HepG2 (cell line): Measurements from ENCODE around the gene P2RX5. TPM values are rescaled to one million over a fixed set of nuclear protein-coding genes. Genes with fewer than 3 reads are reported as not detected.

Experiments
- FOXK1 ChIP-seq: sonication (generic); formaldehyde crosslinking; IDR thresholded peaks from 2 replicates; pipeline ENCODE4 v1.4.0; 2020; ENCODE audit warnings: low read depth, missing genetic modification reagents, borderline replicate concordance
- MXI1 ChIP-seq: IDR thresholded peaks from 3 replicates; pipeline ENCODE4 v1.6.1; 2012; ENCODE audit warnings: low read depth, low read length, inconsistent platforms, borderline replicate concordance
- ZNF572 ChIP-seq: sonication (generic); formaldehyde crosslinking; IDR thresholded peaks from 2 replicates; pipeline ENCODE4 v1.5.1; 2020; ENCODE audit warnings: mild to moderate bottlenecking, missing genetic modification reagents
- ZNF646 ChIP-seq: sonication (generic); formaldehyde crosslinking; IDR thresholded peaks from 2 replicates; pipeline ENCODE4 v1.9.0; 2021; ENCODE audit warnings: mild to moderate bottlenecking, missing genetic modification reagents
- polyA plus RNA-seq, 8 experiments: library from polyadenylated mRNA; depleted of rRNA in 3 of 8; stranded (reverse) in 7 of 8; unstranded in 1 of 8; fragments of >200 nt; fragmentation: Illumina TruSeq in 4 of 8; extraction: Trizol in 4 of 8; gene quantifications; 2 replicates each; pipeline versions ENCODE4 v1.2.1 to v1.2.3, GENCODE V29; 2011 to 2016; ENCODE audit warnings: low read depth in 4 of 8, missing spikeins in 1 of 8, mixed read lengths in 1 of 8; ENCODE audit not compliant: insufficient read depth in 1 of 8
- total RNA-seq, 5 experiments: library from RNA; depleted of rRNA; stranded (reverse); fragments of >200 nt; fragmentation: Illumina TruSeq; extraction: Trizol; gene quantifications; 2 replicates each; pipeline ENCODE4 v1.2.3, GENCODE V29; 2016; ENCODE audit warnings: low read depth in 1 of 5
- TF ChIP-seq, protein P1 (sequence below): sonication (generic); formaldehyde crosslinking; IDR thresholded peaks from 2 replicates; pipeline ENCODE4 v1.9.0; 2021; ENCODE audit warnings: missing genetic modification reagents, mild to moderate bottlenecking, borderline replicate concordance

The P2RX5 gene
- total and polyA plus RNA-seq, 2 of the 13 experiments (the other 11 are each of a cell fraction or from before 2014, with no cell fraction given): 0.95 to 1.7 TPM

- TF ChIP-seq ZNF646 (CRISPR knock-in tag) (no peak), MXI1 (no peak), FOXK1 (CRISPR knock-in tag) (no peak), ZNF572 (CRISPR knock-in tag) (no peak)
- TF ChIP-seq, protein P1, sequence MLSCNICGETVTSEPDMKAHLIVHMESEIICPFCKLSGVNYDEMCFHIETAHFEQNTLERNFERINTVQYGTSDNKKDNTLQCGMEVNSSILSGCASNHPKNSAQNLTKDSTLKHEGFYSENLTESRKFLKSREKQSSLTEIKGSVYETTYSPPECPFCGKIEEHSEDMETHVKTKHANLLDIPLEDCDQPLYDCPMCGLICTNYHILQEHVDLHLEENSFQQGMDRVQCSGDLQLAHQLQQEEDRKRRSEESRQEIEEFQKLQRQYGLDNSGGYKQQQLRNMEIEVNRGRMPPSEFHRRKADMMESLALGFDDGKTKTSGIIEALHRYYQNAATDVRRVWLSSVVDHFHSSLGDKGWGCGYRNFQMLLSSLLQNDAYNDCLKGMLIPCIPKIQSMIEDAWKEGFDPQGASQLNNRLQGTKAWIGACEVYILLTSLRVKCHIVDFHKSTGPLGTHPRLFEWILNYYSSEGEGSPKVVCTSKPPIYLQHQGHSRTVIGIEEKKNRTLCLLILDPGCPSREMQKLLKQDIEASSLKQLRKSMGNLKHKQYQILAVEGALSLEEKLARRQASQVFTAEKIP (CRISPR knock-in tag): no peak
Measured at GRCh38 chr17:3669548-3669947, 26.4 kb downstream of the P2RX5 start (continued).
